GM19438 (cell line): ENCODE results near the gene MAGI2.
"Not testable (repeated sequence)": the region's sequence is repeated elsewhere in the genome, so short reads cannot be mapped to it uniquely, and the experiment has no call there.

Experiments
- ATAC-seq: cut with Tn5 transposase; IDR thresholded peaks from one replicate; pipeline ENCODE4 v1.9.1; 2021; ENCODE audit warnings: low read depth; ENCODE audit not compliant: unreplicated experiment

MAGI2 gene

GRCh38 chr7:78535655-78536054 lies 917.8 kb downstream of the MAGI2 start:
- no peak for ATAC-seq

GRCh38 chr7:78530351-78530750 lies 923.1 kb downstream of the MAGI2 start:
- no peak for ATAC-seq

GRCh38 chr7:78529392-78529791 lies 924.1 kb downstream of the MAGI2 start:
- ATAC-seq: no peak

- ATAC-seq: no peak
These were observed 924.5 kb downstream of the MAGI2 start for GRCh38 chr7:78528964-78529363.

- ATAC-seq: no peak
These were observed 929.5 kb downstream of the MAGI2 start for GRCh38 chr7:78523930-78524329.

- ATAC-seq: no peak
These were observed 931.5 kb downstream of the MAGI2 start for GRCh38 chr7:78521961-78522360.

- ATAC-seq: no peak
These were observed 937.0 kb downstream of the MAGI2 start for GRCh38 chr7:78516450-78516849.

- no peak for ATAC-seq
These were observed 938.8 kb downstream of the MAGI2 start for GRCh38 chr7:78514634-78515033.

- no peak for ATAC-seq
These were observed 942.8 kb downstream of the MAGI2 start for GRCh38 chr7:78510580-78511188.

GRCh38 chr7:78503301-78503700 lies 950.2 kb downstream of the MAGI2 start:
- ATAC-seq: not testable (repeated sequence)

- ATAC-seq: no peak
These were observed 952.4 kb downstream of the MAGI2 start for GRCh38 chr7:78501064-78501463.

- ATAC-seq: no peak
These were observed 953.5 kb downstream of the MAGI2 start for GRCh38 chr7:78499971-78500370.

GRCh38 chr7:78499283-78499682 lies 954.2 kb downstream of the MAGI2 start:
- no peak for ATAC-seq

GRCh38 chr7:78497728-78498427 lies 955.6 kb downstream of the MAGI2 start:
- no peak for ATAC-seq

- no peak for ATAC-seq
These were observed 957.3 kb downstream of the MAGI2 start for GRCh38 chr7:78496096-78496630.

GRCh38 chr7:78493401-78493800 lies 960.1 kb downstream of the MAGI2 start:
- no peak for ATAC-seq

- ATAC-seq: no peak
These were observed 961.3 kb downstream of the MAGI2 start for GRCh38 chr7:78492146-78492545.

GRCh38 chr7:78490524-78490923 lies 962.9 kb downstream of the MAGI2 start:
- no peak for ATAC-seq

- ATAC-seq: no peak
These were observed 963.8 kb downstream of the MAGI2 start for GRCh38 chr7:78489476-78490240.

- ATAC-seq: no peak
These were observed 966.0 kb downstream of the MAGI2 start for GRCh38 chr7:78487464-78487863.

GRCh38 chr7:78479348-78479747 lies 974.1 kb downstream of the MAGI2 start:
- ATAC-seq: no peak
